ENCODE measurements around the gene OR51G2.

The OR51G2 gene

DNA sequence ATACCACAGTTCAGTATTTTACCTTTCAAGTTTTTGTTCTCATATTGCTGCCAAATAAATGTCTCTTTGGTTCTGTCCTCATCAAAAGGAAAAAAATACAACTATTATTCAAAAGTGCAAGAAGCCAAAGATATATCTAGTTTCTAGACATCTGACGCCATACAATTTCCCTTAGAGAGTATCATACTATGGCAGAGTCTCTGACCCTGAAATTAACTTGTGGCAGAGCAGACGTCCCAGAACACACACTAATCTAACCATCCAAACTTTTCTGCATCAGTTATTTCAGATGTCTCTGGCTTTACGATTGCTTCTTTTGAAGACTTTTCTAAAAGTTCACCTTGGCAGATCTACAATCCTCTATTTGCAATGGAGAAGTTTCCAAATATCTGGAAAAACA lies 34.8 kb downstream of the OR51G2 start:
- TF ChIP-seq EGR1 (IDR thresholded peaks at IDR 0.05) (no peak), ZBTB7A (IDR thresholded peaks at IDR 0.05; ENCODE audit: low read depth) (no peak), CEBPB (IDR thresholded peaks at IDR 0.05) (no peak), RAD21 (IDR thresholded peaks at IDR 0.05; ENCODE audit: low read depth) (no peak), TAF1 (IDR thresholded peaks at IDR 0.05; ENCODE audit: low read depth) (no peak), NFIC (IDR thresholded peaks at IDR 0.05) (no peak), TCF12 (IDR thresholded peaks at IDR 0.05; ENCODE audit: low read depth) (no peak), CREB1 (IDR thresholded peaks at IDR 0.05; ENCODE audit: low read depth) (no peak), TEAD4 (IDR thresholded peaks at IDR 0.05) (no peak), EP300 (IDR thresholded peaks at IDR 0.05; ENCODE audit: borderline replicate concordance) (no peak), YY1 (IDR thresholded peaks at IDR 0.05; ENCODE audit: low read depth) (no peak), FOXM1 (IDR thresholded peaks at IDR 0.05; ENCODE audit: borderline replicate concordance, low read depth) (no peak)
- TF ChIP-seq, protein P1, sequence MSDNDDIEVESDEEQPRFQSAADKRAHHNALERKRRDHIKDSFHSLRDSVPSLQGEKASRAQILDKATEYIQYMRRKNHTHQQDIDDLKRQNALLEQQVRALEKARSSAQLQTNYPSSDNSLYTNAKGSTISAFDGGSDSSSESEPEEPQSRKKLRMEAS (IDR thresholded peaks at IDR 0.05) = no peak
- TF ChIP-seq, protein P2, sequence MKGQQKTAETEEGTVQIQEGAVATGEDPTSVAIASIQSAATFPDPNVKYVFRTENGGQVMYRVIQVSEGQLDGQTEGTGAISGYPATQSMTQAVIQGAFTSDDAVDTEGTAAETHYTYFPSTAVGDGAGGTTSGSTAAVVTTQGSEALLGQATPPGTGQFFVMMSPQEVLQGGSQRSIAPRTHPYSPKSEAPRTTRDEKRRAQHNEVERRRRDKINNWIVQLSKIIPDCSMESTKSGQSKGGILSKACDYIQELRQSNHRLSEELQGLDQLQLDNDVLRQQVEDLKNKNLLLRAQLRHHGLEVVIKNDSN (IDR thresholded peaks at IDR 0.05) = no peak
- TF ChIP-seq, protein P3, sequence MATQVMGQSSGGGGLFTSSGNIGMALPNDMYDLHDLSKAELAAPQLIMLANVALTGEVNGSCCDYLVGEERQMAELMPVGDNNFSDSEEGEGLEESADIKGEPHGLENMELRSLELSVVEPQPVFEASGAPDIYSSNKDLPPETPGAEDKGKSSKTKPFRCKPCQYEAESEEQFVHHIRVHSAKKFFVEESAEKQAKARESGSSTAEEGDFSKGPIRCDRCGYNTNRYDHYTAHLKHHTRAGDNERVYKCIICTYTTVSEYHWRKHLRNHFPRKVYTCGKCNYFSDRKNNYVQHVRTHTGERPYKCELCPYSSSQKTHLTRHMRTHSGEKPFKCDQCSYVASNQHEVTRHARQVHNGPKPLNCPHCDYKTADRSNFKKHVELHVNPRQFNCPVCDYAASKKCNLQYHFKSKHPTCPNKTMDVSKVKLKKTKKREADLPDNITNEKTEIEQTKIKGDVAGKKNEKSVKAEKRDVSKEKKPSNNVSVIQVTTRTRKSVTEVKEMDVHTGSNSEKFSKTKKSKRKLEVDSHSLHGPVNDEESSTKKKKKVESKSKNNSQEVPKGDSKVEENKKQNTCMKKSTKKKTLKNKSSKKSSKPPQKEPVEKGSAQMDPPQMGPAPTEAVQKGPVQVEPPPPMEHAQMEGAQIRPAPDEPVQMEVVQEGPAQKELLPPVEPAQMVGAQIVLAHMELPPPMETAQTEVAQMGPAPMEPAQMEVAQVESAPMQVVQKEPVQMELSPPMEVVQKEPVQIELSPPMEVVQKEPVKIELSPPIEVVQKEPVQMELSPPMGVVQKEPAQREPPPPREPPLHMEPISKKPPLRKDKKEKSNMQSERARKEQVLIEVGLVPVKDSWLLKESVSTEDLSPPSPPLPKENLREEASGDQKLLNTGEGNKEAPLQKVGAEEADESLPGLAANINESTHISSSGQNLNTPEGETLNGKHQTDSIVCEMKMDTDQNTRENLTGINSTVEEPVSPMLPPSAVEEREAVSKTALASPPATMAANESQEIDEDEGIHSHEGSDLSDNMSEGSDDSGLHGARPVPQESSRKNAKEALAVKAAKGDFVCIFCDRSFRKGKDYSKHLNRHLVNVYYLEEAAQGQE (IDR thresholded peaks at IDR 0.05; ENCODE audit: low read depth) = no peak

DNA sequence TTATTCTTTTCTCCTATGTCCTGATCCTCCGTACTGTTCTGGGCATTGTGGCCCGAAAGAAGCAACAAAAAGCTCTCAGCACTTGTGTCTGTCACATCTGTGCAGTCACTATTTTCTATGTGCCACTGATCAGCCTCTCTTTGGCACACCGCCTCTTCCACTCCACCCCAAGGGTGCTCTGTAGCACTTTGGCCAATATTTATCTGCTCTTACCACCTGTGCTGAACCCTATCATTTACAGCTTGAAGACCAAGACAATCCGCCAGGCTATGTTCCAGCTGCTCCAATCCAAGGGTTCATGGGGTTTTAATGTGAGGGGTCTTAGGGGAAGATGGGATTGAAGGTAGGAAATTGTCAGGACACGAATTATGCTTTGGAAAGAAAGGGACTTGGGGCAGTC lies 36.6 kb downstream of the OR51G2 start:
- no peak for TF ChIP-seq RAD21 (IDR thresholded peaks at IDR 0.05; ENCODE audit: low read depth)
- TF ChIP-seq FOXM1 (IDR thresholded peaks at IDR 0.05; ENCODE audit: borderline replicate concordance, low read depth) = no peak
- no peak for TF ChIP-seq NFIC (IDR thresholded peaks at IDR 0.05)
- TF ChIP-seq CREB1 (IDR thresholded peaks at IDR 0.05; ENCODE audit: low read depth) = no peak
- TF ChIP-seq EP300 (IDR thresholded peaks at IDR 0.05; ENCODE audit: borderline replicate concordance) = no peak
- TF ChIP-seq EGR1 (IDR thresholded peaks at IDR 0.05) = no peak
- TF ChIP-seq CEBPB (IDR thresholded peaks at IDR 0.05) = no peak
- no peak for TF ChIP-seq YY1 (IDR thresholded peaks at IDR 0.05; ENCODE audit: low read depth)
- TF ChIP-seq, protein P3 (IDR thresholded peaks at IDR 0.05; ENCODE audit: low read depth) = no peak
- TF ChIP-seq TCF12 (IDR thresholded peaks at IDR 0.05; ENCODE audit: low read depth) = no peak
- TF ChIP-seq TEAD4 (IDR thresholded peaks at IDR 0.05) = no peak

DNA sequence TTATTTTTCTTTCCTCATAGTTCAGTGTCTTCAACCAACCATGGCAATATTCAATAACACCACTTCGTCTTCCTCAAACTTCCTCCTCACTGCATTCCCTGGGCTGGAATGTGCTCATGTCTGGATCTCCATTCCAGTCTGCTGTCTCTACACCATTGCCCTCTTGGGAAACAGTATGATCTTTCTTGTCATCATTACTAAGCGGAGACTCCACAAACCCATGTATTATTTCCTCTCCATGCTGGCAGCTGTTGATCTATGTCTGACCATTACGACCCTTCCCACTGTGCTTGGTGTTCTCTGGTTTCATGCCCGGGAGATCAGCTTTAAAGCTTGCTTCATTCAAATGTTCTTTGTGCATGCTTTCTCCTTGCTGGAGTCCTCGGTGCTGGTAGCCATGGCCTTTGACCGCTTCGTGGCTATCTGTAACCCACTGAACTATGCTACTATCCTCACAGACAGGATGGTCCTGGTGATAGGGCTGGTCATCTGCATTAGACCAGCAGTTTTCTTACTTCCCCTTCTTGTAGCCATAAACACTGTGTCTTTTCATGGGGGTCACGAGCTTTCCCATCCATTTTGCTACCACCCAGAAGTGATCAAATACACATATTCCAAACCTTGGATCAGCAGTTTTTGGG lies 37.2 kb downstream of the OR51G2 start, which contains the start of gene OR51T1:
Gene OR51T1 (plus strand): TSS at position 41 of the 641 bp plus-strand sequence. CDS start 0 bp downstream, at position 41.
- TF ChIP-seq, protein P1 (IDR thresholded peaks at IDR 0.05) = no peak
- TF ChIP-seq NFIC (IDR thresholded peaks at IDR 0.05) = no peak
- no peak for TF ChIP-seq TEAD4 (IDR thresholded peaks at IDR 0.05)
- no peak for TF ChIP-seq ZBTB7A (IDR thresholded peaks at IDR 0.05; ENCODE audit: low read depth)
- TF ChIP-seq YY1 (IDR thresholded peaks at IDR 0.05; ENCODE audit: low read depth) = no peak
- TF ChIP-seq, protein P2 (IDR thresholded peaks at IDR 0.05) = no peak
- no peak for TF ChIP-seq CEBPB (IDR thresholded peaks at IDR 0.05)
- TF ChIP-seq EGR1 (IDR thresholded peaks at IDR 0.05) = no peak
- TF ChIP-seq RAD21 (IDR thresholded peaks at IDR 0.05; ENCODE audit: low read depth) = no peak
- no peak for TF ChIP-seq EP300 (IDR thresholded peaks at IDR 0.05; ENCODE audit: borderline replicate concordance)
- TF ChIP-seq TAF1 (IDR thresholded peaks at IDR 0.05; ENCODE audit: low read depth) = no peak
- no peak for TF ChIP-seq FOXM1 (IDR thresholded peaks at IDR 0.05; ENCODE audit: borderline replicate concordance, low read depth)
- TF ChIP-seq CREB1 (IDR thresholded peaks at IDR 0.05; ENCODE audit: low read depth) = no peak
- TF ChIP-seq TCF12 (IDR thresholded peaks at IDR 0.05; ENCODE audit: low read depth) = no peak
- TF ChIP-seq, protein P3 (IDR thresholded peaks at IDR 0.05; ENCODE audit: low read depth) = no peak

DNA sequence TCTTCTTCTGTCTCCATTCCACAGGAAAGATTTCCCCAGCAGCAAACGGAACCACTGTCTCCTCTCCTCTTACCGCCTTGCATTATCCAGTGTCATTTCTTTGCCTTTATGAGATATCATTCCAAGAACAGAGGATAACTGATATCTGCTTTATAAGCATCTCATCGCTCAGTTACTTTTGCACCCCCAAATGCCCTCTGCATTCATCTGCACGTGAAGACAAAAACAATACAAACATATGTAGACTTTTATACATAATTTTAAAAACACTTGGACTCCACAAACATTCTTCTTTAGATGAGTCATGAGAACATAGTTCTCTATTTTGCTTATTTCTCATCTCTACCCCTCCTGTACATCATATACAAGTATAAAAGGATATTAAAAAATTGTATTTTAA lies 38.0 kb downstream of the OR51G2 start:
- TF ChIP-seq TEAD4 (IDR thresholded peaks at IDR 0.05) (no peak), TAF1 (IDR thresholded peaks at IDR 0.05; ENCODE audit: low read depth) (no peak), CEBPB (IDR thresholded peaks at IDR 0.05) (no peak), EGR1 (IDR thresholded peaks at IDR 0.05) (no peak), TCF12 (IDR thresholded peaks at IDR 0.05; ENCODE audit: low read depth) (no peak), ZBTB7A (IDR thresholded peaks at IDR 0.05; ENCODE audit: low read depth) (no peak), CREB1 (IDR thresholded peaks at IDR 0.05; ENCODE audit: low read depth) (no peak), EP300 (IDR thresholded peaks at IDR 0.05; ENCODE audit: borderline replicate concordance) (no peak), RAD21 (IDR thresholded peaks at IDR 0.05; ENCODE audit: low read depth) (no peak), FOXM1 (IDR thresholded peaks at IDR 0.05; ENCODE audit: borderline replicate concordance, low read depth) (no peak), NFIC (IDR thresholded peaks at IDR 0.05) (no peak), YY1 (IDR thresholded peaks at IDR 0.05; ENCODE audit: low read depth) (no peak)
- TF ChIP-seq, protein P1 (IDR thresholded peaks at IDR 0.05) = no peak
- TF ChIP-seq, protein P2 (IDR thresholded peaks at IDR 0.05) = no peak
- TF ChIP-seq, protein P3 (IDR thresholded peaks at IDR 0.05; ENCODE audit: low read depth) = no peak

Measured in Ishikawa (cell line).